Measurements from ENCODE around the gene SIGLEC7. TPM values are rescaled to one million over a fixed set of nuclear protein-coding genes. Genes with fewer than 3 reads are reported as not detected.

The SIGLEC7 gene
- total RNA-seq, 2 experiments from 2014 or later = 0.20 TPM; not detected in 1

DNA sequence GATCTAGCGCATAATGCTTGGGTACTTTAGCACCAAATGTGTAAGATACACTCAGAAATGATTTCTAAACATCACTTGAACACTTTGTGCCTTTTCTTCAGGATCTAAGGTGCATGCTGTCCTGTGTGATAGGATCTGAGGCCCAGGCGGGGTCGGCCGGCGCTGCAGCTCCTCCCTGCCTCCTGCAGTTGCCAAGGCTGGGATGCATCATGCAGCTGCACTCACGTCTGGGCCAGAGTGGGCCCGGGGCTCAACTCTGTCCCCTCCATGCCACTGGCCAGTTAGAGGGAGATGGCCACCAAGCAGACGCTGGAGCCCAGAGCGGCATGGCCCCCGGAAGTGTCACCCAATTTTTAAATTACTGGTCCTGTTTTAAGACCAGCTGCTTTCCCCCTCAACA is 53.5 kb downstream of the SIGLEC7 start:
- H3K4me3 ChIP-seq (ENCODE audit: low read length) = no peak overlapping the region
- Mint-ChIP-seq H3K27me3 (peaks cover 10% of the 10 kb centered on the region), H3K4me3 (no peak overlapping the region), H3K27ac (no peak overlapping the region), H3K9me3 (no peaks in the 10 kb centered on the region), H3K4me1 (ENCODE audit: low read depth) (no peaks in the 10 kb centered on the region), H3K36me3 (ENCODE audit: low read depth) (no peaks in the 10 kb centered on the region)
- no peaks in the 10 kb centered on the region for H3K4me1 ChIP-seq (ENCODE audit: insufficient read depth, low read length)
- no peaks in the 10 kb centered on the region for H3K36me3 ChIP-seq (ENCODE audit: insufficient read depth, low read length)
- ATAC-seq (ENCODE audit: poor library complexity) = no peak
- TF ChIP-seq, protein P1, sequence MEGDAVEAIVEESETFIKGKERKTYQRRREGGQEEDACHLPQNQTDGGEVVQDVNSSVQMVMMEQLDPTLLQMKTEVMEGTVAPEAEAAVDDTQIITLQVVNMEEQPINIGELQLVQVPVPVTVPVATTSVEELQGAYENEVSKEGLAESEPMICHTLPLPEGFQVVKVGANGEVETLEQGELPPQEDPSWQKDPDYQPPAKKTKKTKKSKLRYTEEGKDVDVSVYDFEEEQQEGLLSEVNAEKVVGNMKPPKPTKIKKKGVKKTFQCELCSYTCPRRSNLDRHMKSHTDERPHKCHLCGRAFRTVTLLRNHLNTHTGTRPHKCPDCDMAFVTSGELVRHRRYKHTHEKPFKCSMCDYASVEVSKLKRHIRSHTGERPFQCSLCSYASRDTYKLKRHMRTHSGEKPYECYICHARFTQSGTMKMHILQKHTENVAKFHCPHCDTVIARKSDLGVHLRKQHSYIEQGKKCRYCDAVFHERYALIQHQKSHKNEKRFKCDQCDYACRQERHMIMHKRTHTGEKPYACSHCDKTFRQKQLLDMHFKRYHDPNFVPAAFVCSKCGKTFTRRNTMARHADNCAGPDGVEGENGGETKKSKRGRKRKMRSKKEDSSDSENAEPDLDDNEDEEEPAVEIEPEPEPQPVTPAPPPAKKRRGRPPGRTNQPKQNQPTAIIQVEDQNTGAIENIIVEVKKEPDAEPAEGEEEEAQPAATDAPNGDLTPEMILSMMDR (IDR thresholded peaks at IDR 0.05) = no peak
- peaks cover 0 to 2% of the 10 kb centered on the region in 2 experiments for H3K27me3 ChIP-seq (ENCODE audit: control insufficient read depth in 1 of 2, insufficient read depth in 2 of 2, low read length in 2 of 2)
- no peak for DNase-seq
- no peak overlapping the region for H3K27ac ChIP-seq (ENCODE audit: low read depth in 1 of 2, low read length in 2 of 2)
- H3K9me3 ChIP-seq (ENCODE audit: control insufficient read depth in 1 of 2, insufficient read depth in 1 of 2, low read length in 2 of 2) = no peaks in the 10 kb centered on the region
- intact Hi-C loops (cut with DNase I, micrococcal nuclease) = no loop called here
- ChIA-PET POLR2A (no interaction called here), CTCF (no interaction called here)

DNA sequence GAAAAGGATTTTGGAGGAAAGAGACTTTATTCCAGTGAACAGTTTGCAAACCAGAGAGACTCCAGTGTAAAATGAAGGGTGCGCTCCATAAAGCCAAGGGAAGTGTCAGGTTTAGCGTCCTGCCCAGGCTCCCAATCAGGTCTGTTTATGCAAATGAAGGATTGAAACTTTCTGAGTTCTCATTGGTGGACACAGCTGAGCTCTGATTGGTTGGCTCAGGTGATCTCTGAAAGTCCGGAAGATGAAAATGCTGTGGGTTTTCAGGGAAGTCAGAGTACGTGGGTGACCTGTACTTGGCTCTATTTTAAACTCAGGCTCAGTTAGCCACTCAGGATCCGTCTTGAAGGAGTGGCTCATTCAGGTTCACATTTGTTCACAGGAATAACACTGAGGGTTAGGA is 54.1 kb downstream of the SIGLEC7 start:
- no peaks in the 10 kb centered on the region for H3K36me3 Mint-ChIP-seq (ENCODE audit: low read depth)
- ChIA-PET POLR2A (no interaction called here), CTCF (no interaction called here)
- H3K9me3 Mint-ChIP-seq = no peaks in the 10 kb centered on the region
- DNase-seq (no peak), ATAC-seq (ENCODE audit: poor library complexity) (no peak)
- TF ChIP-seq, protein P1 (IDR thresholded peaks at IDR 0.05) = no peak
- no peaks in the 10 kb centered on the region for H3K9me3 ChIP-seq (ENCODE audit: control insufficient read depth in 1 of 2, insufficient read depth in 1 of 2, low read length in 2 of 2)
- no peak overlapping the region for H3K27ac ChIP-seq (ENCODE audit: low read depth in 1 of 2, low read length in 2 of 2)
- intact Hi-C loops (cut with DNase I, micrococcal nuclease) = no loop called here
- no peak overlapping the region for H3K4me3 ChIP-seq (ENCODE audit: low read length)
- peaks cover 14% of the 10 kb centered on the region for H3K27me3 Mint-ChIP-seq
- H3K27ac Mint-ChIP-seq = no peak overlapping the region
- H3K36me3 ChIP-seq (ENCODE audit: insufficient read depth, low read length) = no peaks in the 10 kb centered on the region
- no peaks in the 10 kb centered on the region for H3K4me1 Mint-ChIP-seq (ENCODE audit: low read depth)
- H3K4me3 Mint-ChIP-seq = no peak overlapping the region
- H3K4me1 ChIP-seq (ENCODE audit: insufficient read depth, low read length) = no peaks in the 10 kb centered on the region
- H3K27me3 ChIP-seq (ENCODE audit: control insufficient read depth in 1 of 2, insufficient read depth in 2 of 2, low read length in 2 of 2) = peaks cover under 1 to 4% of the 10 kb centered on the region in 2 experiments

DNA sequence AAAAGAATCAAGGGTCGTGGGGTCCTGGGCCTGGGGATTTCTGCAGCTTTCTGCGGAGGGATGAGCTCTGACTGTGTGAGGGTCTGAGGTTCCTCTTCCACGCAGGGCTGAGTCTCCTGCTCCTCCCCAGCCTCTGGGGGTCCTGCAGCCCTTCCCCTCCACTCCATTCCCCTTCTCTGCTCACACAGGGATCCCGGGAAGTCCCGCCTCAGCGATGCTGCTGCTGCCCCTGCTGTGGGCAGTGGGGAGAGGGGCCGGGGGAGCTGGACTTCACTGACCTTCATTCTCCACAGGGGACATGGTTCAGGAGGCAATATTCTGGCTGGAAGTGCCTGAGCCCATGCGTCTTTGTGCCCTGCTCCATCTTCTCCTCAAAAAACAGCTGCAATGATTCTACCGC is 56.5 kb downstream of the SIGLEC7 start:
- TF ChIP-seq, protein P1 (IDR thresholded peaks at IDR 0.05) = no peak
- Mint-ChIP-seq H3K4me1 (ENCODE audit: low read depth) (no peaks in the 10 kb centered on the region), H3K27me3 (peaks cover 22% of the 10 kb centered on the region), H3K4me3 (no peak overlapping the region), H3K27ac (no peak overlapping the region), H3K36me3 (ENCODE audit: low read depth) (no peaks in the 10 kb centered on the region), H3K9me3 (no peaks in the 10 kb centered on the region)
- Histone ChIP-seq H3K4me3 (ENCODE audit: low read length) (no peak overlapping the region), H3K27me3 (ENCODE audit: control insufficient read depth in 1 of 2, insufficient read depth in 2 of 2, low read length in 2 of 2) (peaks cover 5 to 9% of the 10 kb centered on the region in 2 experiments), H3K27ac (ENCODE audit: low read depth in 1 of 2, low read length in 2 of 2) (no peak overlapping the region), H3K4me1 (ENCODE audit: insufficient read depth, low read length) (no peaks in the 10 kb centered on the region), H3K9me3 (ENCODE audit: control insufficient read depth in 1 of 2, insufficient read depth in 1 of 2, low read length in 2 of 2) (no peaks in the 10 kb centered on the region), H3K36me3 (ENCODE audit: insufficient read depth, low read length) (no peaks in the 10 kb centered on the region)
- ChIA-PET POLR2A (no interaction called here), CTCF (no interaction called here)
- intact Hi-C loops (cut with DNase I, micrococcal nuclease) = no loop called here
- ATAC-seq (ENCODE audit: poor library complexity) = no peak
- DNase-seq = no peak

Measured in CD4-positive, alpha-beta T cell (primary cell).